Activated CD4-positive, CD25-positive, alpha-beta regulatory T cell treated with anti-CD3 and anti-CD28 coated beads, Interleukin-2, amount 50 U/mL, for 72 hours (primary cell): Measurements from ENCODE around the gene TP53RK.

Experiments
- DNase-seq: peaks from one replicate; pipeline ENCODE4 v3.0.0; 2021

TP53RK gene

DNA sequence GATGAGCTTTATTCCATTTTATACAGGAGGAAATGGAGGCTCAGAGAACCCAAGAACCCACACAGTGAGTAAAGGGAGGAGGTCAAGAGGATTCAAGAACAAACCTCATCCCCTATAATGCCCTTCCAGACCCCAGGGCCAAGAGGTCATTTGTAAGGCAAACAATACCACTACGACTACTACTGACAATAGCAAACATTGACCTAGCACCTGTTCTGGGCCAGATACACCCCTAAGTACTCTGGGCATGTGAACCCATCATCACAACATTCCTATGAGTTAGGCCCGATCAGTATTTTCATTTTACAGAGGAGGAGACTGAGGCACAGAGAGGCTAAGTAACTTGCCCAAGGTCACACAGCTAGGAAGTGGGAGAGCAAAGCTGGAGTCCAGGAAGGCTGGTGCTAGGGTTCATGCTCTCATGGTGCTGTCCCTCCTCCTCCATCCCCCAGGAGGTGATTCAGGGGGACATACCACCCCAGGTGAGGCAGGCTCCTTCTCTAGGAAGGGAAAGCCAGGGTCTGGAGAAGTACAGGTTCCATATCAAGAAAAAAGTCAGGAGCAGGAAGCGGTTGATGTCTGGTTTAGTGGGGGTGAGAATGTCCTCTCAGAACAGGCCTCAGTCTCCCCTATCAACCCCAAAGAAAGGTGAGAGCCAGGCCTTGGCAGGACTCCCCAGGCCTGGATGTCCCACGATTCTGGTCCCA lies 51.7 kb downstream of the TP53RK start:
- no peak for DNase-seq

DNA sequence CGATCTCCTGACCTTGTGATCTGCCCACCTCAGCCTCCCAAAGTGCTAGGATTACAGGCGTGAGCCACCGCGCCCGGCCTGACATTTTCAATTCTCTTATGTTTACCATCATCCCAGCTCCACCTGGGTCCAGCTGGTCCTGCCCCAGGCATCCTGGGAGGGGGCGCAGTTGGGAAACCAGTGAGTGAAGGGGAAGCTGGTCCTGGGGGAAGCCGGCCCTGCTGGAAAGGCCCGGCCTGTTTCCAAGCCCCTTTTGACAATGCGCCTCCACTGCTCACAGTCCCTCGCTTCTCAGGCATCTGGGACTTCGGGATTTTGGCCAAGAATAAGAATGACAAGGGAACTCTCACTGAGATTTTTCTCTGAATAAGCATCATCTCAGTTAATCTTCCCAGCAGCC lies 52.2 kb downstream of the TP53RK start:
- DNase-seq = no peak

- no peak for DNase-seq
Observed at GRCh38 chr20:46636514-46636913, 52.7 kb downstream of the TP53RK start.

GRCh38 chr20:46635514-46636136 lies 53.6 kb downstream of the TP53RK start:
- DNase-seq = no peak

GRCh38 chr20:46634528-46634927 lies 54.7 kb downstream of the TP53RK start:
- no peak for DNase-seq
